CD4-positive, alpha-beta T cell treated with Interleukin-4 for 1 hour (primary cell): ENCODE measurements around the gene SCGB3A1.

Experiments used
- DNase-seq, 2 donors: peaks; one replicate each; pipeline ENCODE4 v3.0.0-alpha.2; 2020 to 2022

SCGB3A1 gene

DNA sequence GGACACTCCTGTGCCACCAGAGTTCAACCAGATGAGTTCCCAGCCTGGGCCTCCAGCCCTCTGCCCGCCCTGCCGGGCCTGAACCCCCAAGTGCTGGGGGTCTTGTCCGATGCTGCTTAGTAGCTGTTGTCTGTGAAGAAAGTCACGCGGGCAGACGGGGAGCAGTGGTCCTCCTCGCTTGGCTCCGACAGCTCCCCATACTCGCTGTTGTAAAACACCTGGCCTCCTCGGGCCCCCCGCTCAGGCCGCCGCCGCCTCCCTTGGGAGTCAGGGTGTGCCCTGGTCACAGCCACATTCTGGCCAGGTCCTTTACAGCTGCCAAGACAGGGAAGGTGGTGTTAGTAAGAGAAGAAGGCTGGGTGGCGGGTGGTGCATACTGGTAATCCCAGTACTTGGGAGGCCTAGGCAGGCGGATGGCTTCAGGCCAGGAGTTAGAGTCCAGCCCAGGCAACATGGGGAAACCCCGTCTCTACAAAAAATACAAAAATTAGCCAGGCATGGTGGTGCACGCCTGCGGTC, 11.8 kb upstream of the SCGB3A1 start:
- DNase-seq = no peak

GRCh38 chr5:180602481-180603075, 11.3 kb upstream of the SCGB3A1 start:
- DNase-seq = no peak

DNA sequence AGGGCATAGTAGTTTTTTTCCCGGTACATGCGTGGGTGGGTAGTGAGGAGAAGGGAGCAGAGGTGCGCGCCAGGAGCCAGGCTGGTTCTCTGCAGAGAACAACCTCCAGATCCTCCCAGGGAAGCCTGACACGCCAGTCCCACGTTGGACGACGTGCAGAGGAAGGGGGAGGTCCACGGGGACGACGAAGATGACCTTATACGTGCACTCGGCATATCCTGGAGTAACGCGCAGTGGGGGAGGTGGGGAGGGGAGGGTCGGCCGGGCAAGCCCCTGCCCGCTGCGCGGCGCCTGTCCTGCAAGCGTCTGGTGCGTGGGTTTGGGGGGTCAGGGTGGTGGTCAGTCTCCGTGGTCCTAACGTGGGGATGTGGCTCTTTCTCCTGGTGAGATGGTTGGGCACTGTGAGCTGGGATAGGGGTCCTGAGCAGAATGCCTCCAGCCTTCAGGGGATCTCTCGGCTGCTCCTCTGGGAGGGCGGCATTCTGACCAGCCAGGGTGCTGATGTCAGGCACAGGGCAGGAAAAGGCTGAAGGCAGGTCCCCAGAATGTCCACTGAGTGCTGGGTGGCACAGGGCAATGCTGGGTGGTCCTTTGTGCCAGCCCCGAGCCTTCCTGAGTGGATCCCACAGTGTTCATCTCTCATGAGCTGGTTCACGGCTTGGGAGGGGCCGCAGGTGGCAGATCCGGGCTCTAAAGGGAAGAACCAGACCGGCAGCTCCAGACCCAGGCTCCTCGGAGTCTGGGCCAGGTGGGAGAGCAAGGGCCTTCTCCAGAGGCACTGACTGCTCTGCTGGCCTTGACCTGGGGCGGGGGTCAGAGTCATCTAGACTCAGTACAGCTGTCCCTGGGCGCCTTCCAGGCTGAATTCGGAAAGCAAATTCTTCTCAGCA, 10.5 kb upstream of the SCGB3A1 start:
- no peak for DNase-seq

GRCh38 chr5:180600554-180601041, 9.3 kb upstream of the SCGB3A1 start:
- DNase-seq = no peak

GRCh38 chr5:180599981-180600553, 8.8 kb upstream of the SCGB3A1 start:
- DNase-seq = no peak

GRCh38 chr5:180599590-180599914, 8.3 kb upstream of the SCGB3A1 start:
- DNase-seq = no peak

- no peak for DNase-seq
Measured at GRCh38 chr5:180598797-180599589, 7.7 kb upstream of the SCGB3A1 start.

GRCh38 chr5:180598316-180598701, 7.0 kb upstream of the SCGB3A1 start:
- no peak for DNase-seq

DNA sequence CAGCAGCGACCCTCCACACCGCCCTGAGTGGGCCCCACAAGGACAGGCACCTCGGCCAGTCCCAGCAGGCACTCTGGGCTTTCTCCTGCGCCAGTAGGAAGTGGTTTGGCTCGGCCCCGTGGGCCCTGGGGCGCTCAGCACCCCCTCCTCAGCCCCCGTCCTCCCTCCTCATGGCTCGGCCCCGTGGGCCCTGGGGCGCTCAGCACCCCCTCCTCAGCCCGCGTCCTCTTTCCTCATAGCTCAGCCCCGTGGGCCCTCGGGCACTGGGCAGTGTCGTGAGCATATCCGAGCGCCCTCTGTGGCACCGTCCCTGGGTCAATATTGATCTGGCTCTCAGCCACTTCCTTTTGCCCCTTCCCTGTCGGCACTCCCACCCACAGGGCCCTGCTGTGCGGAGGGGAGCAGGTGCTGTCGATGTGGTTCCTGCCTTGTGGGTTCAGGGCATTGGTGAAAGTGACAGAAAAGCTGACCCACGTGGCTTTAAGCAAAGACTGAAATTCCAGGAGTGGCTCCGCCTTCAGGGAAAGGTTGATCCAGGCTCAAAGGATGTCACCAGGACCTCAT, 5.5 kb upstream of the SCGB3A1 start:
- no peak for DNase-seq

DNA sequence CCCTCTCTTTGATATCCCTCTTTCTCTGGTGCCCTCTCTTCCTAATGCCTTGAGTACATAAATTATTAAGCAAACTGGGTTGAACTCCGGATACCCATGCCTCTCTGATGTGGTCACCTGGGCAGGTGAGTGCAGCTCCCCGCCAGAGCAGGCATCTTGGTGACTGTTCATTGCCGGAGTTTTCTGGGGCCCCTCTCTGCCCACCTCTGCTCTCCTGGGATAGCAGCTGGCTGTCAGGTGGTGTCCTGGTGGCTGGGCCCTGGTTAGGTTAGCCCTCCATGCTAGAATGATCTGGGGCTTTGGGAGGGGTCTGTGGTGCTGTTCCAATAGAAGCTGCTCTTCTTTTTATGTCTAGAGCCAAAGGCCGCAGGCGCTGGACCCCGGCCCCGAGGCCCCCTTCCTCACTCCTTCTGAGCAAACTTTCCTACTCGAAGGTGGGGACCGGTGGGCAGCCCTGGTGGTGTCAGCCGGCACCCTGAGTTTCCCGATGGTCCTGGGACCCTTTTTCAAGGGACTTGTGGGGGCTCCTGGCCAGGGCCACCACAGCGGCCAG, 4.9 kb upstream of the SCGB3A1 start:
- DNase-seq = no peak

DNA sequence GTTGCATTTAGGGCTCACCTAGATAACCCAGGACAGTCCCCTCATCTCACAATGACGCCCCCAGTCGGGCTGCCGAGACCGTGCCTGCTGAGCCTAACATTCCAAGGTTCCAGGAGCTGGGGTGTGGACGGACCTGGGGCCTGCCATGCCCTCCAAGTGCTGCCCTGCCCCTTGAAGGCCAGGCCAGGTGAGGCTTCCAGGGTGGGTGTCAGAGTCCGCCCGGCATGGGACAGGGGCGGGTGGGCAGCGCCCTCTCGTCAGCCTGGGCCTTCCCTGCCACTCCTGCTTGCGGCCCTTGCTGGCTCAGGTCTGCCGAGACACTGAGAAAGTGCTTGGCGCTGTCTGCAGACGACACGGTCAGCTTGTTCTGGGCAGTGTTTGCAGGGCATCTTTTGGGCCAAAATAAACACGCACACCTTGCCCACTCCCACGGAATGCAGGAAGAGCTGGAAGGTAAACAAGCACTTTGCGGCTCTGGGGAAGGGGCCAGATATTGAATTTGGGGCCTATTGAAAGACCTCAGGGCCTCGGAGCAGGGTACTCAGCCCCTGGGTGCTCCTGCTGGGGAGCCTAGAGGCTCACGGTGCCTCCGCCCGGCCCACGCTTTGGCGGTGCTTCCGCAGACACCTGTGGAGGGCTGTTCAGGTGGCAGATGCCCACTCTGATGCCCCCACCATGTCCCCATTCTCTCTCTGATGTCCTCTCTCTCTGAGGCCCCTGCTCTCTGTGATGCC, 4.2 kb upstream of the SCGB3A1 start:
- no peak for DNase-seq

DNA sequence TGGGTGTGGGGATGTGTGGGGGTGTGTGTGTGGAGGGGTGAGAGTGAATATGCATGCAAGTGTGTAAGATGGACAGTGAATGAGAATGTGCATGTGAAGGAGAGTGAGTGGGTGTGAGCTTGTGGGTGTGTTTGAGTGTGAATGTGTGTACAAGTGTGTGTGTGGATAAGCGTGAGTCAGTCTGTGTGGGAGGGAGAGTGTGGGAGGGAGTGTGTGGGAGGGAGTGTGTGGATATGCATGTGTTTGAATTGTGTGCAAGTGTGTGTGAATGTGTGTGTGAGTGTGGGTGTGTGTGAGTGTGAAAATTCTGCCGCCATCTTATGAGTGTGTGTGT, 3.7 kb upstream of the SCGB3A1 start:
- no peak for DNase-seq

DNA sequence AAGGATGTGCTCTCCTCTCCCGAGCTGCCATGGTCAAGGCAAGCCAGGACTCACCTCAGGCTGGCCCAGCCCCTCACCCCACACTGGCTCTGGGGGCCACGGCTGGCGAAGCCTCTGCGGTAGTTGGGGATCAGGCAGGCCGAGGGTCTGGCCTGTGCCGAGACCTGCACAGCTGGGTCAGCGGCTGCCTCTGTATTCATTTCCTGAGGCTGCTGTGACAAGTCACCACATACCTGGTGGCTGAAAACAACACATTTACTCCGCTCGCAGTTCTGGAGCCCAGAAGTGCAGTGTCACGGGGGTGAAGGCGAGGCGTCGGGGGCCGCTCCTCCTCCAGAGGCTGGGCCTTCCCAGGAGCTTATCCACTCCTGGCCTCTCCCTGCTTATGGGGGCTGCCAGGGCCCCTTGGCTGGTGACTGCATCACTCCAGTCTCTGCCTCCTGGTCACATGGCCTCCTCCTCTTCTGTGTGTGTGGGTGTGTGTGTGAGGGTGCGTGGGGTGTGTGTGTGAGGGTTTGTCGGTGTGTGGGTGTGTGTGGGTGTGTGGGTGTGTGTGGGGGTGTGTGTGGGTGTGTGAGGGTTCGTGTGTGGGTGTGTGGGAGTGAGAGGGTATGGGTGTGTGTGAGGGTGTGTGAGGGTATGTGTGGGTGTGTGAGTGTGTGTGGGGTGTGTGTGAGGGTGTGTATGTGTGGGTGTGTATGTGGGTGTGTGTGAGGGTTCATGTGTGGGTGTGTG, 3.2 kb upstream of the SCGB3A1 start:
- no peak for DNase-seq

- no peak for DNase-seq
Measured at GRCh38 chr5:180593446-180594206, 2.3 kb upstream of the SCGB3A1 start.

- no peak for DNase-seq
Measured at GRCh38 chr5:180592176-180592575, 877 bp upstream of the SCGB3A1 start.

DNA sequence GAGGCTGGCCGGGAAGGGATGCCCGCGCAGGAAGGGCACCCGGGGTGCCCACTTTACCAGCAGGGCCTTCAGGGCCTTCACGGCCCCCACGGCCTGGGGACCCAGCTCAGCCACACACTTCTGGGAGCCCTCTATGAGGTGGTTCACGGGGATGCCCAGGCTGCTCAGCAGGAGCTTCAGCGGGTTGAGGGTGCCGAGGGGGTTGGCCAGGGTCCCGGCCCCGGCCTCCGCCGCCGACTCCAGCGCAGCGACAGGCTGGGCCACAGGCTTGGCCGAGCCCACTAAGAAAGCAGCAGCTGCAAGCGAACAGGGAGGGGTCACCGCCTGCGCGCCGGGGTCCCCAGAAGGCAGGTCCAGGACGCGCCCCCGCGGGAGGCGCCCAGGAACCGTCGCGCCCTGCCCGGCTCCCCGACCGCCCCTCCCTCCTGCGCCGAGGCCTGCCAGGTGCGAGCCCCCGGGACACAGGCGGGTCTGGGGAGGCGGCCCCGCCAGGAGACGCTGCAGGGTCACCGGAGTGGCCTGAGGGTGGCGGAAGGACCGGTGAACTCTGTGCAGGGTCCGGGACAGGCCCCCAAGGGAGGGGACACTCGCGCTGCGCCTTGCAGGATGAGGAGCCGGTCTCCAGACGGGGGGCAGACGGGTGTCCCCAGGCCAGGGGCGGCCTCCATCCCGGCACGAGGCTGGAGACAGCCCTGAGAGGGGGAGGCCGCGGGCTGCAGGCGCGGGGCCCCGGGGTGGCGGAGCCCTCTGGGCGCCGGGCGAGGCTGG, 572 bp downstream of the SCGB3A1 start:
- no peak for DNase-seq

DNA sequence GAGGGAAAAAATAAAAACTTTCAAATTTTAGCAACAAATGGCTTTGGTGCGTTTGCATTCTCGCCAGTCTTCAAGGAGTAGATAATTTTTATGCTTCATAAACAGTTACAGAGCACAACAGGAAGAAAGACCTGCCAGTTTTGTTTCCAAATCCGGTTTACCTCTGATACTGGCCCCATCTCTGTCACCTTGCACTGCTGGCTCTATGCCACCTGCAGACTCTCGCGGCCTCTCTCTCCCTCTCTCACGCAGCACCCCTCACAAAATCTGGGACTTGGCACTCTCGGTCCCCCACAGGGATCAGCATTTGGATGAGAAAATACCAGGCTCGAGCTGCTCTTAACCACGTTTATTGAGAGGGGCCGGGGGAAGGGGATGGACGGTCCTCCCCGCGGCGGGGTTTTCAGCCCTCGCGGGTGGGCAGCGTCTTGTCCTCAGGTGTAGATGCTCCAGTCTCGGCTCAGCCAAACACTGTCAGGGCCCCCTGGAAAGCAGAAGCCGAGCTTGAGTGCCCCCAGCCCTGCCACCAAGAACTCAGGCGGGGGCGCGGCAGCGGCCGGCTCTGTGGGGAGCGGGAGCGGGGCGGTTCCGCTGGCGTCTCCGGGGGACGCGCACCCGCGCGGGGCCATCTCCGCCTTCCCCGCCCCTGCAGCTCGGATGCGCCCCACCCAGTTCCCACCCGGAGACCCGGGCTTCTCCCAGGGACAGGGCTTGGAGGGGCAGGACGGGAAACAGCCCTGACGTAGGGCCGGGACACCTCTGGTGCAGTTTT, 1.3 kb downstream of the SCGB3A1 start:
- DNase-seq = no peak

GRCh38 chr5:180586870-180587269, 4.4 kb downstream of the SCGB3A1 start:
- DNase-seq = no peak

DNA sequence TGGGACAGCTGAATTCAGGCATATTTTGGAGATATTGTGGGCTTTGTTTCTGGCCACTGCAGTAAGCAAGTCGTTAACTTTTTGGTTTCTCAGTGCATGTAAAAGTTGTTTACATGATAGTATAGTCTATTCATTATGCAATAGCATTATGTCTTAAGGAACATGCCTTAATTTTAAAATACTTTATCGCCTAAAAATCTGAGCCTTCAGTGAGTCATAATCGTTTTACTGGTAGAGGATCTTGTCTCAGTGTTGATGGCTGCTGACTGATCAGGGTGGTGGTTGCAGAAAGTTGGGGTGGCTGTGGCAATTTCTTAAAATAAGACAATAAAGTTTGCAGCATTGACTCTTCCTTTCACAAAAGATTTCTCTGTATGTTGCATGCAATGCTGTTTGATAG, 5.1 kb downstream of the SCGB3A1 start:
- no peak for DNase-seq
